ENCODE data around the gene NEK5.

GRCh38 chr13:52173373-52173772 lies 44.5 kb upstream of the NEK5 start:
- TF ChIP-seq CTCF (IDR thresholded peaks at IDR 0.05) (no peak), POLR2A (IDR thresholded peaks at IDR 0.05) (no peak)
